Measurements from ENCODE around the gene CAPN9.

DNA sequence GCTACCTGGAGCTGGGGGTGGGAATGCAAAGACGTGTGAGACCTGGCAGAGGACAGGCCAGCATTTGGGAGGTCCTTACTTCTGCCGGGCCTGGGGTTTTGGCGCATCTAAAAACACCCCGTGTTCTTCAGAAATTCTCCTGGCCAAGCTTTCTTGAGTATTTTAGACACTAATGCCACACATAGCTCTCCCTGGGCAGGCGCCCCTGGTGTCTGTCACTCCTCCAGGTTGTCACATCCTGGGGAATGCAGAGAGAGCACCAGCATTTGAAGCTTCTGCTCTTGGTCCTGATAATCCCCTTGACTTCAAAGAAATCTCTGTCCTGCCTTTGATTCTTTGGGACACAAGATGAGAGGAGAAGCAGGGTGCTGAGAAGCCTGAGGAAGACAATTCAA lies 6.0 kb downstream of the CAPN9 start:
- TF ChIP-seq, protein P1, sequence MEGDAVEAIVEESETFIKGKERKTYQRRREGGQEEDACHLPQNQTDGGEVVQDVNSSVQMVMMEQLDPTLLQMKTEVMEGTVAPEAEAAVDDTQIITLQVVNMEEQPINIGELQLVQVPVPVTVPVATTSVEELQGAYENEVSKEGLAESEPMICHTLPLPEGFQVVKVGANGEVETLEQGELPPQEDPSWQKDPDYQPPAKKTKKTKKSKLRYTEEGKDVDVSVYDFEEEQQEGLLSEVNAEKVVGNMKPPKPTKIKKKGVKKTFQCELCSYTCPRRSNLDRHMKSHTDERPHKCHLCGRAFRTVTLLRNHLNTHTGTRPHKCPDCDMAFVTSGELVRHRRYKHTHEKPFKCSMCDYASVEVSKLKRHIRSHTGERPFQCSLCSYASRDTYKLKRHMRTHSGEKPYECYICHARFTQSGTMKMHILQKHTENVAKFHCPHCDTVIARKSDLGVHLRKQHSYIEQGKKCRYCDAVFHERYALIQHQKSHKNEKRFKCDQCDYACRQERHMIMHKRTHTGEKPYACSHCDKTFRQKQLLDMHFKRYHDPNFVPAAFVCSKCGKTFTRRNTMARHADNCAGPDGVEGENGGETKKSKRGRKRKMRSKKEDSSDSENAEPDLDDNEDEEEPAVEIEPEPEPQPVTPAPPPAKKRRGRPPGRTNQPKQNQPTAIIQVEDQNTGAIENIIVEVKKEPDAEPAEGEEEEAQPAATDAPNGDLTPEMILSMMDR (IDR thresholded peaks at IDR 0.05) = no peak
- TF ChIP-seq POLR2A (IDR thresholded peaks at IDR 0.05) (no peak), EP300 (IDR thresholded peaks at IDR 0.05) (no peak)

Measured in tibial nerve (tissue), 4 donors.